HepG2 (cell line): Measurements from ENCODE around the gene SAMD15. TPM values are rescaled to one million over a fixed set of nuclear protein-coding genes. Genes with fewer than 3 reads are reported as not detected.
A peak's percentile ranks its signal among the peaks of the same experiment; 100 is the strongest.

Source experiments
- CEBPZ ChIP-seq: IDR thresholded peaks from 2 replicates; pipeline ENCODE4 v1.6.1; 2012; ENCODE audit warnings: low read length, improper control_type of control experiment
- DR1 ChIP-seq: sonication (generic); formaldehyde crosslinking; IDR thresholded peaks from 2 replicates; pipeline ENCODE4 v1.8.0; 2021; ENCODE audit warnings: mild to moderate bottlenecking, missing genetic modification reagents, inconsistent platforms
- ETS1 ChIP-seq: sonication (generic); formaldehyde crosslinking; IDR thresholded peaks from 2 replicates; pipeline ENCODE4 v1.4.0; 2020; ENCODE audit warnings: missing genetic modification reagents
- NR2F6 ChIP-seq, 2 experiments: IDR thresholded peaks; 2 replicates each; pipeline ENCODE4 v1.6.1; 2016; ENCODE audit warnings: antibody characterized with exemption in 1 of 2, mild to moderate bottlenecking in 1 of 2
- PBX3 ChIP-seq: sonication (generic); formaldehyde crosslinking; IDR thresholded peaks from 2 replicates; pipeline ENCODE4 v1.8.1; 2023; ENCODE audit warnings: missing genetic modification reagents, inconsistent platforms, borderline replicate concordance
- POLR2G ChIP-seq: fragments of 200-400 bp; formaldehyde crosslinking; IDR thresholded peaks from 2 replicates; pipeline ENCODE4 v1.6.1; 2018; ENCODE audit warnings: mild to moderate bottlenecking, low read depth, low read length, moderate library complexity
- THAP8 ChIP-seq: sonication (generic); formaldehyde crosslinking; IDR thresholded peaks from 2 replicates; pipeline ENCODE4 v1.5.1; 2020; ENCODE audit warnings: missing genetic modification reagents, mild to moderate bottlenecking, borderline replicate concordance
- TP53 ChIP-seq: sonication (generic); formaldehyde crosslinking; conservative IDR thresholded peaks from 2 replicates; pipeline ENCODE4 v1.4.0; 2020; ENCODE audit warnings: missing genetic modification reagents
- ZBTB40 ChIP-seq, 2 experiments: fragments of 450-650 bp in 1 of 2; sonication (generic) in 1 of 2; formaldehyde crosslinking in 1 of 2; IDR thresholded peaks; 2 replicates each; pipeline versions ENCODE4 v1.6.1 to v1.8.0; 2016 to 2022; ENCODE audit warnings: antibody characterized with exemption in 1 of 2, mild to moderate bottlenecking in 1 of 2, missing genetic modification reagents in 1 of 2
- ZEB1 ChIP-seq: IDR thresholded peaks from 2 replicates; pipeline ENCODE4 v1.6.1; 2012; ENCODE audit warnings: mild to moderate bottlenecking, low read depth, inconsistent platforms; ENCODE audit not compliant: insufficient replicate concordance
- ZIK1 ChIP-seq: sonication (generic); formaldehyde crosslinking; IDR thresholded peaks from 2 replicates; pipeline ENCODE4 v1.5.0; 2020; ENCODE audit warnings: mild to moderate bottlenecking, low read depth, missing genetic modification reagents, borderline replicate concordance
- ZNF564 ChIP-seq: sonication (generic); formaldehyde crosslinking; IDR thresholded peaks from 2 replicates; pipeline ENCODE4 v1.8.1; 2023; ENCODE audit warnings: mild to moderate bottlenecking, missing genetic modification reagents
- ZNF761 ChIP-seq: sonication (generic); formaldehyde crosslinking; conservative IDR thresholded peaks from 2 replicates; pipeline ENCODE4 v1.4.0; 2020; ENCODE audit warnings: mild to moderate bottlenecking, missing genetic modification reagents
- polyA plus RNA-seq, 8 experiments: library from polyadenylated mRNA; depleted of rRNA in 3 of 8; stranded (reverse) in 7 of 8; unstranded in 1 of 8; fragments of >200 nt; fragmentation: Illumina TruSeq in 4 of 8; extraction: Trizol in 4 of 8; gene quantifications; 2 replicates each; pipeline versions ENCODE4 v1.2.1 to v1.2.3, GENCODE V29; 2011 to 2016; ENCODE audit warnings: low read depth in 4 of 8, missing spikeins in 1 of 8, mixed read lengths in 1 of 8; ENCODE audit not compliant: insufficient read depth in 1 of 8
- total RNA-seq, 5 experiments: library from RNA; depleted of rRNA; stranded (reverse); fragments of >200 nt; fragmentation: Illumina TruSeq; extraction: Trizol; gene quantifications; 2 replicates each; pipeline ENCODE4 v1.2.3, GENCODE V29; 2016; ENCODE audit warnings: low read depth in 1 of 5

The SAMD15 gene
- total and polyA plus RNA-seq, 2 of the 13 experiments (the other 11 are each of a cell fraction or from before 2014, with no cell fraction given) = 0.09 to 1.3 TPM

- TF ChIP-seq THAP8 (CRISPR knock-in tag) (no peak), POLR2G (no peak), ZNF761 (CRISPR knock-in tag) (no peak), ZNF564 (no peak), ZBTB40 (IDR thresholded peaks at IDR 0.05) (0 out of 2 replicates have a peak, but pooled peaks have one; percentile 15), ZBTB40 (CRISPR knock-in tag; IDR thresholded peaks at IDR 0.05) (no peak; the same call in 1 of the 2 replicates), CEBPZ (no peak), ZIK1 (CRISPR knock-in tag) (no peak), DR1 (CRISPR knock-in tag) (no peak), NR2F6 (IDR thresholded peaks at IDR 0.05) (peak; percentile 57), NR2F6 (CRISPR knock-in tag; IDR thresholded peaks at IDR 0.05) (peak; percentile 37; the same call in 1 of the 2 replicates), TP53 (CRISPR knock-in tag) (no peak), ZEB1 (no peak), PBX3 (CRISPR knock-in tag) (no peak), ETS1 (CRISPR knock-in tag) (no peak)
Measured at GRCh38 chr14:77346495-77346894, 30.7 kb upstream of the SAMD15 start (continued).
